ENCODE results near the gene RCAN2. TPM values are rescaled to one million over a fixed set of nuclear protein-coding genes. Genes with fewer than 3 reads are reported as not detected.

Gene RCAN2
- 6.7 TPM for total RNA-seq
- long read RNA-seq, partial matches to known transcripts = 1 of 7 reads
- long read RNA-seq, other reads (novel, unspliced or antisense) = 2 of 7 reads

DNA sequence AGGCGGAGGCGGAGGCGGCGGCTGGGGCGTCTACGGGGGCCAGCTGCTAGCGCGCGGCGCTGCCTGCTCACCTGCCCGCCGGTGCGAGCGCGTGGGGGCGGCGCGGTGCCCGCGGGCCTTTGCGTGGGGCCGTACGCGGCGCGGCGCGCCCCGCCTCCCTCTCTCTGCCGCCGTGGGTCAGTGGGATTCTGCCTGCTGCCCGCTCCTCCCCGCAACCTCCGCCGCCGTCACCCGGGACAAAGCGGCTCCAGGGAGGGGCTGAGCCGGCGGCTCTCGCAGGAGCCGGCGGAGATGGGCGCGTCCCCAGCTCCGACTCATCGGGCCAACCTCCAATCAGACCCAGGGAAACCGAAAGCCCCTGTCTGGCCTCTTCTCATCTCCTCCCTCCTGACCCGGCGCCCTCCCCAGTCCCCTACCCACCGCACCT is at the start of gene RCAN2:
RCAN2 (minus strand) TSS at position 249 of the 427 bp plus-strand sequence.
- DNase-seq (ENCODE audit: low spot score) = no peak

DNA sequence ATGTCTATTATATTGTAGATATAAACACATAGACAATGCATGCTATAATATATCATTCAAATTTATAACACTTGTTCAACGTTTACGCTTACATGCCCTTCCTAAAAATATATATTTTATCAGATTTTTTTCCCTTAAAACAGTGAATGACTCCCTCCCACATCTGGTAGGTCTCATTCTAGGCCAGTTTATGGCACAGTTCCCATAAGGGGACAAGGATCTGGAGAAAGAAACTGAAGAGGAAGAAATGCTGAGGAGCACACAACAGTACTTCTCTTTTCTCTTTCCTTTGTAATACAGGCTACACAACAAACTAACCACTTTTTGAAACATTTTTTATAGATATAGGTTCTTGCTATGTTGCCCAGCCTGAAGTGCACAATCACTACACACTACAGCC is 48.6 kb upstream of the RCAN2 start:
- DNase-seq (ENCODE audit: low spot score) = no peak

DNA sequence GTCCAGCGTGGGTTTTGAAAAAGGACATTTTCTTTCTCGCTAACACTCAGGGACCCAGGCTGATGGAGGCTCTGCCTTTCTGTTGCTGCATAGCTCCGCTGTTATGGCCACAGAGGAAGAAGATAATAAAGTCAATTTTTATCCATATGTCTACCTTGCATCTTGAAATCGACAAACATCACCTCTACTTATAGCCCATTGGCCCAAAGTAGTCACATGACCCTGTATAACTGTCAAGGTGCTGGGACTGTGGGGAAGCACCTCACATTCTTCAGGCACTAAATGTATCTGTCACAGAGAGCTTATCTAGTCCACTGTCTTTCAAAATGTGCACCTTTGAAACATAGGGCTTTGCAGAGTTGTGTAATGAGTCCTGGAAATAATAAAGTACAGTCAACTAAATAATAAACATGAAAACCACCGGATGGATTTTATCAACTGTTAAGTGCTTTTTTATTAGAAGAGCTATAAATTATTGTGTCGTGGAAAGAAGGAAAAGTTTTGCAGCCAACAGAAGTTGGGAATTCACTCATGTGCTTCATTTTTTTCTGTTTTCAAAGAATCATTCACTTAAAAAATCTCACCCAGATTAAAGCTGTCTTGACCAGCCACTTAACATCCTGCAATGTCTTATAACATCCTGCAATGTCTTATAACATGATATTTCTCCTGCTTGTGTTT is 47.7 kb upstream of the RCAN2 start:
- DNase-seq (ENCODE audit: low spot score) = no peak

DNA sequence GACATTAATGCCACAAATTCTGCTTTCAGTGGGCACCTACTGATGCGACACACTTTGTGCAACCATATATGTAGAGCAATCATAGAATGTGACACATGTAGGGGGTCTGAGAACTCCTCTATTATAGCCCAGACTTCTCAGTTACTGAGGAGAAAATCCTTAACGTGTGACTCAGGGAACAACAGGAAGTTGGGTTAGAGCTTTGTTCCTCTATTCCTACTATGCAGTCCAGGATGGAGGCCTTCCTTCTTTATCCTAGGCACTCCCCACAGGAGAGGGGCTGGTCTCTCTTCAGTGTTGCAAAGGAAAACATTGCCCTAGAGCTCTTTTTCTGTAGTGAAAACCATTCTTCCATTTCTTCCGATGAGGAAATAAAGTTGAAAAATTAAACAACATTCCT is 39.6 kb upstream of the RCAN2 start:
- DNase-seq (ENCODE audit: low spot score) = no peak

DNA sequence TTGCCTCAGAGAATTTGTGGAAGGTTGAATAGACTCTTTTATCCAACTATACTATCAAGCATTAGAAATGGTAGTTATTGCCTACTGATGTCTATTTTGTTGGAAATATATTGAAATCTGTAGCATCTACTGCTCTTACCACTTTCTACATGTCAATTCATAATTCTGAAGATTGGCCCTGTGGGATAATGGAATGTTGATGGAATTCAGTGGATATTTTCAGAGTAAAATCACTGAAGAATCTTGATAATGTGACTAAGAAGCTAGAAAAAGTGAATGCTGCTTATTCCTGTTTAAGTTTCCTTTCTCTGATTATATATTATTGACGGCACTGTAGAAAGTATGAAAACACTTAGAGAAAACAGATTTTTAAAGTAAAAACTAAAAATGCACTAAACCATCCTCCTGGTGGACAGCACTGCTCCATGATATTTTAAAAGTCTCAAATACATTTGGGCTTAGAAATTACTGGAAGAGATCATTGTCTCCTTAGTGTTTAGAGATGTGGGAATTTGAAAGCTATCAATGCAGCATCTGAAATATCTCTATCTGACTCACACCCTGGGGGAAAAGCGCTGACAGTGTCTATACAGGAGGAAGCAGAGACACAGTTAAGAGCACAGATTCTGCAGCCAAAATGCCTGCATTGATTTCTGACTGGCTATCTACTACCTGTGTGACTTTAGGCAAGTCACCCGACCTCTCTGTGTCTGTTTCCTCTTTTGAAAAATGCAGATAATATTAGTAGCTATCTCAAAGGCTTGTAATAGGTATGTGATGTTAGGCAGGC is 37.9 kb upstream of the RCAN2 start:
- DNase-seq (ENCODE audit: low spot score) = no peak

DNA sequence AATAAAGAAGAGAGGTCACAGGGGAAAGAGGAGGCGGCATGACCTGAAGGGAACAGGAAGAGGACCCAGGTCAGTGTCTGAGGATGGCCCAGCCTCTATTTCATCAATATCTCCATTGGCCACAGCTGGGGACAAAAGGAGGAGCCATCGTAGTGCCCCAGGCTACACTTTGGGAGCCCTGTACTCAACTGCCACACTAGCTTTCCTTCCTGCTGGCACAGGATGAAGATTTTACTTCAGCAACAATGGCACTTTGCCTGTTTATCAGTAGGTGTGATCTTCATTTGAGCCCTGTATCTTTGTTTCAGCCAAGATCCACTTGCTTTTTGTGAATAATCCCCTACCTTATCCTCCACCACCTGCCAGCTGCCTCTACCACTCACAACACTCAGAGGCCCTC is 35.4 kb upstream of the RCAN2 start:
- DNase-seq (ENCODE audit: low spot score) = no peak

DNA sequence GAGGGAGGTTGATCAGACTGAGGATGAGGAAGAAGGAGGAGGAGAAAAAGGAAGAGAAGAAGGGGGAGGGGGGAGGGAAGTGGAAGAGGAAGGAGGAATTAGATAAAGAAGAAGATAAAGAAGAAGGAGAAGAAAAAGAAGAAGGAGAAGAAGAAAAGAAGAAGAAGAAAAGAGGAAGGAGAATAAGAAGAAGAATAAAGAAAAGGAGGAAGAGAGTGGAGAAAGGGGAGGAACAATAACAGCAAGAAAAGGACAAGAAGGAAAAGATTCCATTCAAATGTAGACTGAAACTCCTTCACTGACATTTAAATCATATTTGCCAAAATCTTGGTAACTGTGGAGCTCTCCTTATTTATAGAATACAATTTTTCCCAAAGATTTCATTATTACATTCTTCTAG is 34.3 kb upstream of the RCAN2 start:
- no peak for DNase-seq (ENCODE audit: low spot score)

DNA sequence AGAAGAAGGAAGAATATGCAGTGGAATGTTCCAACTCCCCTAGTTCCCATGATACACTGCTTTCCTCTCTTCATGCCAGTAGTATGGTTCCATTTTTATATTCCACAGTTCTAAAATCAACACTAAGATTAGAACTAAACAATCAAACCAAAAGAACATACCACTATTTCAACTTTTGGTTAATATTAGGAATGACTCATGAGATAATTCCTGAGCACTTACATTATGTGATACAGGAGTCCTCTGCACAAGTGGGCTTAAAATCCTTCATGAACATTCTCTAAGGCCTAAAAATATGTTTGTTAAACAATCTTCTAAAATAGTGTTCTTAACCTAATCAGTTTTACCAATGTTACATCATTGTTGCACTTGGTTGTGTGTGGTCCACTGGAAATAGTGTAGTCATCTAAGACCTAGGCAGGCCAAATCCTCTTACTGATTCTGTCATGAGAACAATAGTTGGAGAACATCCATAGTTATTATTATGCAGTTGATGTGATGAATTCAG is 30.3 kb upstream of the RCAN2 start:
- no peak for DNase-seq (ENCODE audit: low spot score)

DNA sequence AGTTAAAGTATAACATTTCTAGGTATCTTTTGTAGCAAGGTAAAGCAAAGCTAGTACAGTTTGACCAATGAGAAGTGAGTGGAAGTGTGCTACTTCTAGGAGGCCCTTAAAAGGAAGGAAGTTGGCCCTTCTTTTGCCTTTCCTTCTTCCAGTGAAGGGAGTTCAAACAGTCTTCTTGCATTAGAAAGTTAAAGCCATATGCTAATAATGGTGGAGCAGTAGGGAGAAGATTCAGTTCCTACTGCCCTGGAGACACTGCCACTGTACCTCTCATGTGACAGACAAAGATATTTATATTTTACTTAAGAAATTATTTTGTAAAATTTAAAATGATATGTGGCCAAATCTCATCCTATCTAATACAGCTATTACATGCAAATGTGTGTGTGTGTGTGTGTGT is 26.0 kb upstream of the RCAN2 start:
- DNase-seq (ENCODE audit: low spot score) = no peak

DNA sequence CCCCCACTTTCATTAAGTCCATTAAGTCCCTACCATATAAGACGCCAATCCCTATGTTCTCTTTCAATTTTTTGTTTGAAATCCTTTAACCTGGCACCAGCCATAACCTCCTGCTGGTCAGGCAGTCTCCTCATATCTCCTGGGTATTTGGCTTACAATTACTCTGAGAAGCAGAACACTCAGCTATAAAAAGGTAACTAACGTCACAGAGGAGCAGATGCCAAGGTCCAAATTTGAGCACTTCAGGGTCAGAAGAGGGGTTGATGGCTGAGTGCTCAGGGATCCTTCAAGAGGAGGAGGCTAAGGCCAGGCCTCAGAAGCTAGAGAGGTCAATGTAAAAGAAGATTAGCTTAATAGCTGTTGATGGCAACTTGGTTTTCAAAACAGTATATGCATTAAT is 22.3 kb upstream of the RCAN2 start:
- DNase-seq (ENCODE audit: low spot score) = no peak

DNA sequence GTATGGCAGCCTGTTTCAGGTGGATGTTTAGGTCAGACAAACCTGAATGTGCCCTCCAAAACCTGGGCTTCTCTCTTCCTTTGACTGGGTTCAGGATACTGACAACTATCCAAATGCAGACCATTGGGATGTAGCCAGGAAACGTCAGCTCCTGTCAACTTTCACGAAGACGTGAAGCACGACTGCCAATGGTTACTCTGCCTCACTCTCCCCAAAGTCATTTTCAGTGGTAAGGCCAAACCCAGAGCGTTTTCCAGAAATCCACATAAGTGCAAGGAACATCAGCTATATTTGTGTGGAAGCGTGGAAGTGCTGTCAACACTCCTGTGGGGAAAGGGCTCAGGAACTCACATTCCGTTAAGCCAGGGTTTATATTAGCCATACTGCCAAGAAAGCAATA is 20.1 kb upstream of the RCAN2 start:
- no peak for DNase-seq (ENCODE audit: low spot score)

DNA sequence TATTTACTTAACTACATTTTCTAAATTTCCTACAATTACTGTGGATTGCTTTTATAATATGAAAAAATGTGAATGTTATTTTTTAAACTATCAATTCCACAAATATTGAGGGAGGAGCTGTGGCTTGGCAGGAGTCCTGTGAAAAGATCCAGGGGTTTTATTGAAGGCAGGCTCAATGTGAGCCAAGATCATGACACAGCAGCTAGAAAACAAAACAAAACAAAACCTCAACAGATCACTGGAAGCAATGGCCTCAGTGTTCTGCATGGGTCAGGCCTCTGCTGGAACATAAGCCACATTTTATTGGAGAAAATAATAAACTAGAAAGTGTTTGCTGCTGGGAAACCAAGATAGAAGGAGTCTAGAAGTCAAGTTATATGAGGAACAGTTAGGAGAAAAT is 19.4 kb upstream of the RCAN2 start:
- DNase-seq (ENCODE audit: low spot score) = no peak

DNA sequence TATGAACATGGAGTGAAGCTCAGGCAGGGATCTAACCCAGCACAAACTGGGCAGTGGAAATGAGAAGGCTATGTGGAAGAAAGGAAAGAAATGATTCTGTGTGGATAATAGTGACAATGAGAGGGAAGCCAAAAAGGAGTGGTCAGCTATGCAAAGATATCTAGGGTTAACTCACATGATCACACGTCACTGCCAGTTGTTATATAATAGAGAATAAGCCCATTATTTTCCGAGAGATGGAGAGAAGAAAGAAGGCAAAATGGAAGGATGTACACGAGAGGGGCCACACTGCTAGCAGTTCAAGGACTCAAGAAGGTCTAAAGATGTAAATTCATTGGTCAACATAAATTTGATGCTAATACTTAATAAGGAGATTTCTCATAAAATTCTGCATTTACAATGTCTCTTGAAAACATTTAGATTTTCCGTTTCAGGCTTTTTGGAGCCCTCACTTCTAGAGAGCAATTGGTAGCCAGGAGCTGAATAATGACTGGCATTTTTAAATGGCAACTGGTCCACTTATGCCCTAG is 18.8 kb upstream of the RCAN2 start:
- no peak for DNase-seq (ENCODE audit: low spot score)

DNA sequence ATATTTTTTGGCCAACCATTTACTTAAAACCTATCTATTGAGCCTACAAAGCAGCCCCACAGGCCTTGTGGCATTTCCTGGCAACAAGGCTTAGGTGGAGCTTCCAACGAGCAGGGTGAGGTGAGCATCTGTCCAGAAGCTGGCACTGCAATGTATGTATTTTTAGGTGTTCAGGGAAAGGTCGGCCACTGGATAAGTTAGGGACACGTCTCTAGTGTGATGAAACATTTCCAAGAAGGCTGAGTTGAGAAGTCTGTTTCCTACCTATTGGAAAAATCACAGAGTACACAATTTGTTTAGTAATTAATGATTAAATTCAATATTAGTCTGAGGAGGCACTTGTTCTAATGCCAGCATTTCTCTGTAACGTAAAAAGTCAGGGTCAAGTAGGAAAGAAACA is 17.8 kb upstream of the RCAN2 start:
- no peak for DNase-seq (ENCODE audit: low spot score)

DNA sequence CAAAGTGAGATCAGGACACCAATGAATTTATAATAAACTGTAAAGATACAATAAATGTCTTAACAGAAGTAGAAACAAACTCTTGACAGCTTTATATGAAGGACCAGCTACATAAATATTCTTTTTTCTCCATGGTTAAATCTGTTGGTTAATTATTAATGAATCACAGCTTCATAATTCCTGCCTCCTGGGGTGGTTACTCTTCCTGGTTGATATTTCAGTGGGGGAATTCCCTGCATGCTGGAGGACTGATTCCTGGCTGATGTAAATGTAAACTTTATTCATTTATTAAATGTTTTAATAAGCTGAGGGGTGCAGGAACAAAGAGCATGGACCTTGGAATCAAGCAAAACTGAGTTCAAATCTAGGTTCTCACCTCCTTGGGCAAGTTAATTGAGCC is 16.2 kb upstream of the RCAN2 start:
- DNase-seq (ENCODE audit: low spot score) = no peak

DNA sequence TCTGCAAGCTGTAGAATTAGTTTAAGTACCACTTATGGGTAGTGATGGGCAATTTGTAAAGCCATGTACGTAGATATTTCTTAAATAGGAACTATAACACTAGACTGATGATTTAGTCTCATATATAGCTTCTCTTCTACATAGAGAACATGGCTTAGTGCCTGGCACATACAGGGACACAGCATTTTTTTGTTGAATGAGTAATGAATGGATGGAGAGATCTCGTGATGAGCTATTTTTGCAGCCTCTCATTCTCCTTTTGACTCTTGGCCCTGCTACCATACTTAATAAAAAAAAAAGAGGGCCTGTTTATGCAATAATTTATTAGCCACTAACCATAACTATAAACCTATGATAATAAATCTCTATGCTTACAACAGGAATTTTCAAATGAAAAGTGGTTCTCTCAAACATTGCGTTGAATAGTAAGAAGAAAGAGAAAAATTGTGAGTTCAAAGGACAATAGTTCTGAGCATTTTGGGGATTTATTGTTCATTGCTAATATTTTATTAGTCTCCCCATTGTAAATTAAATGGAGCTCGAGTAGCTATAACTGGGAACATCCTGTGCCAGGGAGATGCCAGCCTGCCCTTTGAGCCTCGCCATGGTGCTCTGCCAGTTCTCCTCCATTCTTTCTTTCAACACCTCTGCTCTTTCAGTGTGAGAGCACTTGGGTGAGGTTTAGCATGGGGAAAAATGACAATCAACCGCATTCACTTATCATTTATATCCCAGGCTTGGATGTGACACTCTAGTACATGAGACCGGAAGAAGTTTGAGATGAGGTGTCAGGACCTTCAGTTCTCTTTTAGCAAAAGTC is 14.7 kb upstream of the RCAN2 start:
- no peak for DNase-seq (ENCODE audit: low spot score)

DNA sequence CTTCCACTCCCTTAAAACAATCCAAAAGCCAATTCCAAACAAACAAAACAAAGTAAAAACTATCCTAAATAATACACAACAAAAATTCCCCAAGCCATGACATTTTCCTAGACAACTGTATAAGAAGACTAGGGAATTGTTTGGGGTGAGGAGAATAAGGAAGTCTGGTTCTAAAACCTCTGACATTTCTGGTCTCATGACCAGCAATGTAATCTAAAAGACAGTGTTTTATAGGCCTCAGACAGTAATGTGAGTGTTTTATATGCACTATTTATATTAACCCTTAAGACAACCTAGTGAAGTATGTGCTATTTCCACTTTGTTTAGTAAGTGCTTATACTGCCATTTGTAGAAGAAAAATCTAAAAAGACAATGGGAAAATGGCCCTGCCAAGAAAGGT is 13.0 kb upstream of the RCAN2 start:
- DNase-seq (ENCODE audit: low spot score) = no peak

DNA sequence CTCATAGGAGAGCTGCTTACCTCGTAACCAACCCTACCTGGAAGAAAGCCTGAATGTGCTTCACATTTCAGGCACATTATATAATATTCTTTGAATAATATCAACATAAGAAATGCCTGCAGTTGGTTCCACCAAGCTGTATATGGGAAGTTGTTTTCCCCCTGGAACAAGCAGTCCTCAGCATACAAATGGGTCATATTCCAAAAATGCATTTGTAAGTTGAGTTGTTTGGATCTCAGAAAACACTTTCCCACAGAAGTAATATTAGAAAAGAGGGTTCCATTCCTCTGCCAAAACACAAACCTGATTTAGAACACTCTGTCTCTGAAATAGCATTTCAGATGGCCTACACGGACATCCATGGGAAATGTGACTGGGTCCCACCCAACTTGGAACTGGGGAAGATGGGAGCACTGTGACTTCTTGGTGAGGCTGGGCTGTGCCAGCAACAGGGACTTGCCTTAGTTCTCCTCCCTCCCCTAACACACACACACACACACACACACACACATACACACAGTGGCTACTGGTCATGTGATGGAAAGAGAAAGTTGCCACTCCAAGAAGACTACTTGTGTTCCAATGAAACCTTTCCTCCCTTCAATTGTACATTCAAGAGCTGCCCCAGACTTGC is 11.4 kb upstream of the RCAN2 start:
- no peak for DNase-seq (ENCODE audit: low spot score)

DNA sequence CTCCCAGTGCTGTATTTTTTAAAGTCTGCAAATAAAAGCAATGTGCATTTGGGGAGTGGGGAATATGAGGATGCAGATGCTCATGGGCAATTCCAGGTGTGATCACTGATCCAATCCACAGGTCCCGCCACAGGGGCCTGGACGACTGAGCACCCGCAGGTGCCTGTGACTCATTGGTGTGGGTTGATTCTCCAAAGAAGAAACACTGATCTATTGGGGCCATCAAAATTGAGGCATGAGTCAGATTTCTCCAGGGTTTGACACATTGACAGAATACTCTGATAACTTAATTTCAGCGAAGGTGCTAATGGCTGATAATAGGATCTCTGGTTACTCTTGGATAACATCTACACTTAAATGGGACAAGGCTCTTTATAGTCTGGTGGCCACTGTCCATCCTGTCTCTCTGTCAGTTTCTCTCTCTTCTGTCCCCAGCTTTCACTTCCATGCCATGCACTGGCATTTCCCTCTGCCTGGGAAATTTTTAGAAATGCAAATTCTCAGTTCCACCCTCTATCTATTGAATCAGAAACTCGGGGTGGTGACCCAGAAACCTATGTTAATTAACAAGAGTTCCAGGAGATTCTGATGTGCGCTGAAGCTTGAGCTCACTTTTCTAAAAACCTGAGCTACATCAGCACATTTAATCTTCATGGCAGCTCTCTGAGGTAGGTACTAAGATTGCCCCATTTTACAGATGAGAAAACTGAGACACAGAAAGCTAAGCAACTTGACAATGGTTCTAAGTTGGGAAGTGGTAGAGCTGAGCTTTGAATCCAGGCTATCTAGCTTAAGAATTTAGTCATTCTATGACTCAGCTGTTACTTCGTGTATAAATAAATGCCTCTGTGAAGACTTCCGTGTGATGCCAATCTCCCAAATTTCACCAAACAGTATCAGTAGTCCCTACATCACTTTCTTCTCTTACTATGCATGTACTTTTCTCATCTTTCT is 10.2 kb upstream of the RCAN2 start:
- no peak for DNase-seq (ENCODE audit: low spot score)

DNA sequence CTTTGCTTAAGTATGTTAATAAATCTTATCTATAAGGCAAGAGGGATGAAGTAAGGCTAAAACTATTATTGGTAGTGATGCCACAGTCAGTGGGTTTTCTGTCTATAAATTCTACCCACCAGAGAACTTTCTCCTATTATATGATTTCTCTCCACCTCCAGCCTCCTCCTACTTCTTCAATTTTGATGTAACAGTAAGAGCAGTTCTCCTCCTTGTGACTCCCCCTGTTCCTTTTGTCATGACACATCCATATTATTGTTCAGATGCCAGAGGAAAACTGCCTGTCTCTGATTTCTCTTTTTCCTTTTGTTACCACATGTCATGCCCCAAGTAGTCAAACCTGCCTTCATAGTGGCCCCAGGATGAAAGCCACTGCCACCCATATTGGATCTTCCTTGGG is 9.1 kb upstream of the RCAN2 start:
- DNase-seq (ENCODE audit: low spot score) = no peak

Data from mesenteric fat pad (tissue), 1 donor.